ENCODE measurements around the gene ARHGAP26.

The ARHGAP26 gene

GRCh38 chr5:142749321-142749720 is 20.9 kb upstream of the ARHGAP26 start:
- in situ Hi-C loops (cut with MboI; ENCODE audit: low sequenced_read_pairs): no loop called here

- in situ Hi-C loops (cut with MboI; ENCODE audit: low sequenced_read_pairs): loop anchor here (10.0 kb wide), 1 partner anchor 122 kb away; no protein-coding TSS in a partner anchor
These were observed 17.0 kb upstream of the ARHGAP26 start for GRCh38 chr5:142753116-142753631.

- in situ Hi-C loops (cut with MboI; ENCODE audit: low sequenced_read_pairs): loop anchor here (10.0 kb wide), 1 partner anchor 121 kb away; no protein-coding TSS in a partner anchor
These were observed 16.1 kb upstream of the ARHGAP26 start for GRCh38 chr5:142754031-142754430.

DNA sequence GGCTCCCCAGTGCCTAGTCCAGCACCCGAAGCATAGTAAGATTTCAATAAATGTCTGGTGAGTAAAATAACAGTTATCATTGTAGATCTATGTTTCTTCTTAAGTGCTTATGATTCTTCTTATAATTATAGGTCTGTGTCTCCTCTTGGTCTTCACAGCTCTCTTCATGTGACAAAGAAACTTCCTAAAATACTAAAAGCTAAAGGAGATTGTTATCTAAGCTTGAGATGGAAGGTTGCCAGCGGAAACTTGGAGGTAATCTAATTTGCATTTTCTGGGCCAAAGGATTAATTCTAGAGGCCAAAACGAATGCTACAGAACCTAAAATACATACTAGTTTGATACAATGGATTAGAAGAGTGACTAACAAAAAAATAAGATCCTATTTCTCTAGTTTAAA is 13.6 kb upstream of the ARHGAP26 start:
- in situ Hi-C loops (cut with MboI; ENCODE audit: low sequenced_read_pairs): loop anchor here (10.0 kb wide), 1 partner anchor 118 kb away; no protein-coding TSS in a partner anchor

DNA sequence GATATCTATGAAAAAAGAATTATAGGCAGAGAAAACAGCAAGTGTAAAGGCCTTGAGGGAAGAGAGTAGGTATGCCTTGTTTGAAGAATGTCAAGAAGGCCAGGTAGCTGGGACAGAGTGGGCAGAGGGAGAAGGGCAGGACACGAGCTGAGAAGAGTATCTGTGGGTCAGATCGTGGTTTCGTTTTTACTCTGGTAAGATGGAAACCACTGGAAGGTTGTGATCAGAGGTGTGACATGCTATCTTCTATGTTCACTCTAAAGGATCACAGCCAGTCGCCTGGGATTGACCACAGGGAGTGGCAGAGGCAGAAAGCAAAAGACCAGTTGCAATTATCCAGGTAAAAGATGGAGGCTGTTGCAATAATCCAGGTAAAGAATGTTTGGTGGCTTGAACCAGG is 12.6 kb upstream of the ARHGAP26 start:
- in situ Hi-C loops (cut with MboI; ENCODE audit: low sequenced_read_pairs): loop anchor here (10.0 kb wide), 1 partner anchor 117 kb away; no protein-coding TSS in a partner anchor

DNA sequence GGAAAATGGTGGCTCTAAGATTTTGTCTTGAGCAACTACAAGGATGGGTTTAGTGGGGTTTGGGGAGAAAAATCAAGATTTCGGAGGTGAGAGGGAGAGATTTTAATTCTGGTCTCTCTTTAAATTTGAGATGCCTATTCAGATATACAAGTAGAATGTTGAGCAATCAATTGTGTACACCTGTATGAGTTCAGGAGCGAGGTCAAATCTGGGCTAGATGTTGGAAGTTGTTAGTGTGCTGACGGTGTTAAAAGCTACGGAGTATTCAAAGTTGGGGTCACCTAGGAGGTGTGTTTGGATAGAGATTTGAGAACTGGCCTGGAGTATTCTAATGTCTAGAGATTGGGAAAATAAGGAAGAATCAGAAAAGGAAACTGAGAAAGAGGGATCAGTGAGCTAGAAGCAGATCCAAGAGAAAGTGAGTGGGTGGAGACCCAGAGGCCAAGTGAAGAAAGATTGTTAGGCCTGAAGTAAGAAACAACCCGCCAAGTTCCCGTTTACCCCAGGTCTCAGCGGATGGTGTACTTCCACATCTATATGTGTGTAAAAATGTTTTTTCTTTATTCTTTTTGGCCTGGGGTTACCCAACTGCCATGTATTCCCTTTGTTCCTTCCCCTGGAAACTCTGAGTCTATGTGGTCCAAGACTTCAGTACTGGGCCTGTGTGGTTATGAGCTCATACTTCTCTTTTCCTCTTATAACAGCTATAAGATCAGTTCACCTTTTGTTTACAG is 11.9 kb upstream of the ARHGAP26 start:
- in situ Hi-C loops (cut with MboI; ENCODE audit: low sequenced_read_pairs): loop anchor here (10.0 kb wide), 1 partner anchor 117 kb away; no protein-coding TSS in a partner anchor

- in situ Hi-C loops (cut with MboI; ENCODE audit: low sequenced_read_pairs): loop anchor here (10.0 kb wide), 1 partner anchor 116 kb away; no protein-coding TSS in a partner anchor
These were observed 11.4 kb upstream of the ARHGAP26 start for GRCh38 chr5:142758796-142759145.

GRCh38 chr5:142763701-142764100 is 6.5 kb upstream of the ARHGAP26 start:
- in situ Hi-C loops (cut with MboI; ENCODE audit: low sequenced_read_pairs): no loop called here

- in situ Hi-C loops (cut with MboI; ENCODE audit: low sequenced_read_pairs): no loop called here
These were observed 3.0 kb upstream of the ARHGAP26 start for GRCh38 chr5:142767178-142767577.

- in situ Hi-C loops (cut with MboI; ENCODE audit: low sequenced_read_pairs): no loop called here
These were observed 2.3 kb upstream of the ARHGAP26 start for GRCh38 chr5:142767911-142768310.

- in situ Hi-C loops (cut with MboI; ENCODE audit: low sequenced_read_pairs): no loop called here
These were observed 855 bp upstream of the ARHGAP26 start for GRCh38 chr5:142769251-142769792.

DNA sequence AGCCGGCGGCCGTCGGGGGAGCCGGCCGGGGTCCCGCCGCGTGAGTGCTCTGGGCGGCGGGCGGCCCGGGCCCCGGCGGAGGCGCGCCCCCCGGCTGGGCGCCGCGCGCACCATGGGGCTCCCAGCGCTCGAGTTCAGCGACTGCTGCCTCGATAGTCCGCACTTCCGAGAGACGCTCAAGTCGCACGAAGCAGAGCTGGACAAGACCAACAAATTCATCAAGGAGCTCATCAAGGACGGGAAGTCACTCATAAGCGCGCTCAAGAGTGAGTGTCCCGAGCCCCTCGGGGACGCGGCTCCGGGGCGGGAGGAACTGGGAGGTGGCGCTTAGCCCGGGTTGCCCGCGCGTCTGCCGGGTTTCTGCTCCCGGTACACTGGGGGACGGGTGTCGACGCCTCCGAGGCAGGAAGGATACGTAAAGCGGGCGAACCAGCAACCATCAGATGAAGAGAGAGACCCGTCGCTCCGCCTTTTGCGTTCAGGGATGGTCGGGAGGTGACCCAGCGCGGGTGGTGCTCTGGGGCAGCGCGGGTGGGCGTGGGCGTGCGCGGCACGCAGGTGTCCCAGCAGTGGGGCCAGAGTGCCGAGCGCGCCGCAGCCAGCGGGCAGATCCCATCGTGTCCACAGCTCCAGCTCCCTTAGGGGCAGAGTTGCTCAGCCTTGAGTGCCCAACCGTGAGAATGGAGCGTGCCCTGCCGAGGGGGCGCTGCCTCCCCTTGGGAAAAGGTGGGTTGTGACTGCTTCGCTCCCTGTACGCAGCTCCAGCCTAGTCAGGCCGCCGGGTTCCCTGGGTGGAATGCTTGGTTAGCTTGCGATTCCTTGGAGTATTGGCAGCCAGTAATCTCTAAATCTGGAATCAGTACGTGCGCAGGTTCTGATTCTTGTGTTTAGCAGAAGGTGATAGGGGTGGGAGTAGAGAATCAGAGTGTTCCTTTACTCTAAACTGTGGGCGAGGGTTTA is 753 bp downstream of the ARHGAP26 start:
- in situ Hi-C loops (cut with MboI; ENCODE audit: low sequenced_read_pairs): no loop called here

DNA sequence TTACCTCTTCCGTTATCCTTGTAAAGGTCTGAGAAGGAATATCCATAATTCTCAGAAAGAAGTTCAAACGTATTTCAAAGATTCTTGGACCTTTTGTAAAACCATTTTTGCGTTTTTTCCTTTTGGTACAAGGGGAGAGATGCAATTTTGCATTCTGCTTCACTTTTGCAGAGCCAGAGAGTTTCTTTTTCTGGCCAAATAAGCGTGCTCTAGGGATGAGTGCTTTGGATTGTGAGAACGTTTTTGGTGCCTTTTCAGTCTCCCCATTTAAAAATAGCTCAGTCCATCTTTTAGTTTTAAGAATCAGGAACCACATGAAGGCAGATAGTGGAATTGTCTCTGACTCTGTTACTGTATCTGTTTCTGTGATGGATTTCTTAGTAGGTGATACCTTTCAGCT is 1.5 kb downstream of the ARHGAP26 start:
- in situ Hi-C loops (cut with MboI; ENCODE audit: low sequenced_read_pairs): no loop called here

DNA sequence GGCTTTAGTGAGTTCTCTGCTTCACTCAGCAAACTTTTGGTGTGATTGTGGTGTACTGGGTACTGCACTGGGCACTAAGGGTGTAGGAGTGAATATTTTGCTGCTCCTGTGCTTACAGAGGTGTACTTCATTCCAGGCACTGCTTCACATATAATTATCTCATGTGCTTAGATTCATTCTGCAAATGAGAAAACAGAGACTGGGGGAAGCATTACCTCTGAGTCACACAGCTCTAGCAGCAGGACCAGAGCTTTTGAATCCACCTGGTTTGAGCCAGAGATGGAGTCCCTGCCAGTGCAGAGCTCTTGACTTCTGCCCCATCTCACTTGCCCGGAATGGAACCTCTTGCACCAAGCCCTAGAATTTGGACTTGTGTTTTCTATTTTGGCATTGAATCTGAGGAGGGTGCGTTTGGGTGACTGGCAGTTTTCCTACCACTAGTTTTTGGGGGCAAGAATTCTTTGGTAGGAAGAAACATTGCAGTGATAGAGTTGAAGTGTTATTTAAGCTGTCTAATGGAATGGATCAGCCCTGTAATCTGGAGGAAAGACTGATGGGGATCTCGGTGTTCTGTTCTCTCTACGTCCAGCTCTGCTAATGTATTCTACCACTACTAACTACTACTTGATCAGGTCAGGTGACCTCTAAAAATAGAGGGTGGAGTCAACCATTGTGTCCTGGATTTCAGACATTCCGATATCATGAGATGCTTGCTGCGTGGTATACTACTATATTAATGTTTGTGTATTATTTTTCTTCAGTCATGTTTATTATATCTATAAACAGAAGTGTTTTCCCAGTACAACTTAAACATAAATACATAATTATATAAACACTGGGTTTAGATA is 2.5 kb downstream of the ARHGAP26 start:
- in situ Hi-C loops (cut with MboI; ENCODE audit: low sequenced_read_pairs): no loop called here

DNA sequence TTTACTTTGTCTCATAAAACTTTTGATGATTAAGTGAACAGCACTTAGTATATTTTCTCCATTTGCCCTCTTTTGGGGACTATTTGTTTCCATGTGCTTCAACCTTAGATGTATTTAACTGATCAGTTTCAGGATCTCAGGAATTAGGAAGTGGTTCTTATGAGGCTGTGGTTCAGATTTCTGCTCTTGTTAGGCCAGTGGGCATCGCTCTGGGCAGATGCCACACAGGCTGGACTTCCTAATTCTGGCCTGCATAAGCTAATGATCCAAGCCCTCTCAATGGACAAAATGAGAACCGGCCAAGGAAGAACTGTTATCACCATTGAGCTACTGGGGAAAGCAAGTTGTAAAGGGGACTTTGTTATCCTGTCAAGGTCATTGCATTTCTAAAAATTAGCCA is 6.9 kb downstream of the ARHGAP26 start:
- in situ Hi-C loops (cut with MboI; ENCODE audit: low sequenced_read_pairs): no loop called here

- in situ Hi-C loops (cut with MboI; ENCODE audit: low sequenced_read_pairs): no loop called here
These were observed 7.7 kb downstream of the ARHGAP26 start for GRCh38 chr5:142777850-142778249.

DNA sequence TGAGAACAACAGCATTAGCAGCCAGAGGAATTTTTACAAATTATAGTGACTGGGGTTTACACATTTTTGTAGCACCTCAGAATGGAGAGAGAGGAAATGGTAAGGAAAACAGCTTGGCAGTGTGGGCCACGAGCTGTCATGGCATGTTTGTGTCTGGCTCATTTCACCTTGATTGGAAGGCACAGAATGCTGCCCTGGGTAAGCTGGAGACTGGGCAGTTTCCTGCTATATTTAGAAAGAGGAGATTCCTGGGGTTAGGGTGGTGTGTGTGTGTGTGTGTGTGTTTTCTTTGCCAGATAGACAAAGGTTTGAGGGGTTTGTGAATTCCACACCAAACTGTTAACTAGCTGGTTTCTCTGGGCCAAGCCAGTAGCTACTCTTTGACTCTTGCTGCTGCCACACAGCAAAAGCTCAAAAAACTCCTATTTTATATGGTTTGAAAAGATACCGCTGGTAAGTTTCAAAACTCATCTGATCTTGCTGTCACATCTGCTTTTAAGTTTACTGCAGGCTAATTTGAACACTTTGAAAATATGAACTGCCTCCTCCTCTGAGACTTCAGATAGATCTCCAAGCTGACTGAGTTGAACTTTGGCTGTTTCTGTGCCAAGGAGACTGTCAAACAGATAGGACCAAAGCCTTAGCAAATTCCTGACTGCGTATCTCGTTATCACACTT is 9.1 kb downstream of the ARHGAP26 start:
- in situ Hi-C loops (cut with MboI; ENCODE audit: low sequenced_read_pairs): no loop called here

GRCh38 chr5:142780871-142781270 is 10.7 kb downstream of the ARHGAP26 start:
- in situ Hi-C loops (cut with MboI; ENCODE audit: low sequenced_read_pairs): no loop called here

GRCh38 chr5:142782976-142783530 is 12.9 kb downstream of the ARHGAP26 start:
- in situ Hi-C loops (cut with MboI; ENCODE audit: low sequenced_read_pairs): no loop called here
